Activated gamma-delta T cell treated with Interleukin-2 at 50 U/mL for 16 hours (primary cell): ENCODE data around the gene ACAP3.
A peak's percentile ranks its signal among the peaks of the same experiment; 100 is the strongest.

Experiments used
- DNase-seq: peaks from one replicate; pipeline ENCODE4 v3.0.0-alpha.2; 2020

Gene ACAP3

DNA sequence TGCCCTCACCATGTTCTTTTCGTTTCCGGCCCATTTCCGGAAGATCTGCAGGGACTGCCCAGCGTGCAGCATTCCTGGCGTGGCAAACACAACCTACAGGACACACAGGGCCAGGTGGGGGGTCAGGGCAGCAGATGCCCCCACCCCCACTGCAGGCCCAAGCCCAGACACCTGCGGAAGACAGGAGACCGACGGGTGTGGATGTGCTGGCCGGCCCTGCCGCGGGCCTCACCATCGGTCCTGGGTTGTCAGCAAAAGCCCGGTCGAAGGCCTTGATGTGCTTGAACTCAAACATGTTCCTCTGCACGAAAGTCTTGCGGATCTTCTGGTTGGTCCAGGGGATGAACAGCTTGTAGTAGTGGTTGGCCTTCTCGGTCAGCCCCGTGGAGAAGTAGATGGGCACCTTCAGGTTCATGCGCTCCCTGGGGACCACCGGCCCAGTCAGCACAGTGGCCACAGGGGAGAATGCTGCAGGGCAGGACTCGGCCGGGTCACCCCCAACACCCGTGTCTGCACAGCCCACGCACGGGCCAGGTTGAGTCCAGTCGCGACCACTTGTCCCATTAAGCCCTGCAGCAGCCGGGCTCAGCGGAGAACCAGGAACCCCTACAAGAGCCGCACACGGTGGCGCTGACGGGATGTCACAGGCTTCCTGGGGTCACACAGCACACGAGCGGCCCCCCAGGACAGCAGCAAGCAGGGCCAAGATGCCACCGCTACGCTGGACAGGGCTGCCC is 5.9 kb upstream of the ACAP3 start:
- DNase-seq = no peak

DNA sequence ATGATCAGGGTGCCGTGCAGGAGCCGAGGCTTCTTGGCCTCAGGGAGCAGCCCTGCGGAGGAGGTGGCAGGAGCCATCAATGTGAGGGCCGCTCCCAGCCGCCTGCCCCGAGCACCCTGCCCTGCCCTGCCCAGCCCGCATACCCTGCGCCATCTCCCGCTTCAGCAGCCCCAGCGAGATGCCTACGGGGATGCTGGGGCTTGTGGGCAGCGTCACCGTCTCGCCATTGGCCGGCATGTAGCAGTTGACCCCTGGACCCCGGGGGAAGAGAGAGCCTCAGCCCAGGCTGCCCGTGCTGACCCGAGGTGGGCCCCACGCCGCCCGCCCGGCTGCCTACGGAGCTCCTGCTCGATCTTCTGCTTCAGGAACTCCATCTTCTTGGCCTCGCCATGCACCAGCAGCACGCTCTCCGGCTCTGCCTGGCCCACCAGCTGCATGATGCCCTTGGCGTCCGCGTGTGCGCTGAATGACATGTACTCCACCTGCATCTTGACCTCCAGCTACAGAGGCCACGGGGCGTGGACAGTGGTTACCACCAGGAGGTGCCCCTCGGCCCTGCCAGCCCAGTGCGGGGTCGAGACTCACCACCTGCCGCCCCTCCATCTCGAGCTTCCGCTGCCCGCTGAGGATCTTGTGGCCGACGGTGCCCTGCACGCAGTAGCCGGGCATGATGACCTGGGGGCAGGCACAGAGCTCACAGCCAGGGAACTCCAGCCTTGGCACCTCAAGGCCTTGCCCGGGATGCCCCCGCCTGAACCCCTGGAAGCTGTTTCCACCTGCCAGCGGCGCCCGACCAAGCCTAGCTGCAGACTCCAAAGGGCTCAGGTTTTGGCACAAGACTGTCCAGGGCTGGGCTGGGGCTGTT is 5.0 kb upstream of the ACAP3 start:
- no peak for DNase-seq

DNA sequence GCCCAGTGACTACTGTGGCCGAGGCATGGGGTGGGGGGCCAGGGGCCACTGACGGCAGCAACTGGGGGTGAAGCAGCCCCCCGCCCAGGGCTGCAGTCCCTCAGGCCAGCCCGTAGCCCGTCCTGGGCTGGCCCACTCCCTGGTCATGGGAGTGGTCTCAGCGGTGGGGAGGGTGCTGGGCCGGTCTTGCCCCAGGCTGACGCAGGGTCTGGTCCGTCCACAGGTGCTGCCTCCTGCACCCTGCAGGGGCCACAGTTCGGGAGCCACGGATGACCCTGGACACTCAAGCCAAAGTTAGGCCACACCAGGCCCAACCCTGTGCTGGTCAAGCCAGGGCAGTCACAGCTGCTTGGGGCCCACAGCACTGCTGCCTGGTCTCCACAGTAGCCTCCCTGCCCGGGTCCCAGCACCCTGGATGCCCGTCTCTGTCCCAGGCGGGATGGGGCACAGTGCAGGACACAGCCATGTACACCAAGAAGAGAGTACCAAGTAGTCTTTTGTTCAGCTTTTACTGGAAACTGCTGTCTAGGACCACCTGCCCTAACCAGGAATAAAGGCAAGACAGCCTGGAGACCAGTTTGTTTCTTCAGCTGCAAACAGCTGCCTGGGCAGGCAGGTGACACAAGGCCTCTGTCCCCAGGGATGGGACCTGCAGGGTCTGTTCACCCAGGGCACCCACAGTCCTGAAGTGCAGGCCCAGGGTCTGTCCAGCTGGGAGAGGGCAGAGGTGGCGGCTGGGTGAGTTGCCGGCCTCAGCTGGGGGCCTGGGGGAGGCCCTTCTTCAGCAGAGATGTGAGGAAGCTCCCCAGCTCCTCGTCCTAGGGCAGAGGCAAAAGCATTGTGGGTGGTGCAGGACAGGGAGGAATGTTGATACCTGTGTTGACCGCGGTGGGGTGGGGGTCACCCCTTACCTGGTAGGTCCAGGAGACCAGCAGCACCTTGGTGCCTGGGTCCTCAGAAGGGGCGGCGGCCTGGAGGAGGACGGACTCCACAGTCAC is 3.7 kb upstream of the ACAP3 start:
- no peak for DNase-seq

DNA sequence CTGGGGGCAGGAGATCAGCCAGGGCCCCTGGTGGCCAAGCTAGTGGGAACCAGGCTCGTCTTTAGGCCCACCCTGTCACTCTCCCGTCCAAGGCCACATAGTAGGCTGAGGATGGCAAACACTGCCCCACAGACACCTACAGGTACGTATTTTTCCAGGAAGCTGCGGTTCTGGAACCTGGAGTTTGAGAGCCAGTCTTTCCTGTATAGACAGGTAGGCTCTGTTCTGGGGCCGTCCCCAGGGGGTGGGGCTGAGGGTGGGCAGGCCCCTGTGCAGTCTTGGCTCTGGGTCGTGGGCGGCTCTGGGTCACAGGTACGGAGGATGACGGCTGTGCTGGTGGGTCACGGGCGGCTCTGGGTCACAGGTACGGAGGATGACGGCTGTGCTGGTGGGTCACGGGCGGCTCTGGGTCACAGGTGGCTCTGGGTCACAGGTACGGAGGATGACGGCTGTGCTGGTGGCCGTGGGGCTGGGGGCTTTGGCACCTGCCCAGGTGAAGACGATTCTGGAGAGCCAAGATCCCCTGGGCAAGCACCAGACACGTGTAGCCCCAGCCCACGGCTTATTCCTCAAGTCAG is 2.8 kb upstream of the ACAP3 start:
- DNase-seq = no peak

DNA sequence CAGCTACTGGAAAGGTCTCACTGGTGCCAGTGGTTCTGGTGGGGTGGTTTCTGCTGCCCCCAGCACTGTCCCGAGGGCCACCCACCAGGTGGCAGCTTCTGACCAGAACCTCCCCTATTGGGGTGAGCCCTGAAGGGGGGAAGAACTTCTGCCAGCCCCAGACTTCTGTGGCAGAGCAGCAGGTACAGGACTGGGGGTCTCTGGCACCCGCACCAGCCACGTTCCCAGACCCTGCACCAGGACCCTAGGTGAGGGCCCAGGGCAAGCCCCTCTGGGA is 2.3 kb upstream of the ACAP3 start:
- DNase-seq = no peak

DNA sequence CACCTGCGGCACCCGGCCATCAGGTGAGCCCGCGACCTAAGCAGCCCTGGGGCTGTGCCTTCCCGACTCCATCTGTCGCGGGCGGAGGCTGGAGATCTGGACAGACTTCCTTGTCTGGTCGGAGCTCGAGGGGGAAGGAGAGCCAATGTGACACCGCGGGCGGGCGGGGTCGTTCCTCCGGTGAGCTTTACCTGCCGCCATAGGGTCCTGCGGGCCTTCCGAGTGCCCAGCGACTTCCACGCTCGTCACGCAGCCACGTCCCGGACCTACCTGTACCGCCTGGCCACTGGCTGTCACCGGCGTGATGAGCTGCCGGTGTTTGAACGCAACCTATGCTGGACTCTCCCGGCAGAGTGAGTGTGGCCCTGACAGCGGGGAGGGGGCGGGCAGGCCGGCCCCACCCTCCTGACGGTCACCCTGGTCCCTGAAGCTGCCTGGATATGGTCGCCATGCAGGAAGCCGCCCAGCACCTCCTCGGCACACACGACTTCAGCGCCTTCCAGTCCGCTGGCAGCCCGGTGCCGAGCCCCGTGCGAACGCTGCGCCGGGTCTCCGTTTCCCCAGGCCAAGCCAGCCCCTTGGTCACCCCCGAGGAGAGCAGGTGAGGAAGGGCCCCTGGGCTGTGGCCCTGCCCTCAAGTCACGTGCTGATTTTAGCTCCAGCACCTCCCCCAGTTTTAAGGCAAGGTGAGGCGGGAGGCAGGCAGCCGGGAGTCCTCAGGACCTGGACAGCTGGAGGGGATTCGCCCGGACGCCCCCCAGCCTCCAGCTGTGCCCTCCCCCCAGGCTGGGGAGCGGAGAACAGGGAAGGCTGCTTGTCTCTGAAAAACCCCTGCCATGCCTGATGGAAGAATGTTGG is 1.8 kb upstream of the ACAP3 start:
- no peak for DNase-seq

DNA sequence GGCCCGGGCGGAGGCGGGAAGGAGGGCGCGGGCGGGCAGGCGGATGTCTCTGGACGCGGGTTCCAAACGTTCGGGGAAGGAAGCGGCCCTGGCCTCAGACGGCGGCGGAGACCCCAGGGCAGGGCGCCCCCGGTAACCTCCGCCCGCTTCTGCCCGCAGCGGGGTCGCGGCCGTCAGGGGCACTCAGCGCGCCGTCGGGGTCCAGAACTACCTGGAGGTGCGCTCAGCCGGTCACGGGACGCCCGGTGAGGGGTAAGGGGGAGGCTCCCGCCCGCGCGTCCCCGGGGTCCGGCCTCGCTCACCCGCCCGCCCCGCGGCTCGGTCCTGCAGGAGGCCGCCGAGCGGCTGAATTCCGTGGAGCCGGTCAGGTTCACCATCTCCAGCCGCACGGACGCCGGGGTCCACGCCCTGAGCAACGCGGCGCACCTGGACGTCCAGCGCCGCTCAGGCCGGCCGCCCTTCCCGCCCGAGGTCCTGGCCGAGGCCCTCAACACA is 1.1 kb upstream of the ACAP3 start:
- no peak for DNase-seq

DNA sequence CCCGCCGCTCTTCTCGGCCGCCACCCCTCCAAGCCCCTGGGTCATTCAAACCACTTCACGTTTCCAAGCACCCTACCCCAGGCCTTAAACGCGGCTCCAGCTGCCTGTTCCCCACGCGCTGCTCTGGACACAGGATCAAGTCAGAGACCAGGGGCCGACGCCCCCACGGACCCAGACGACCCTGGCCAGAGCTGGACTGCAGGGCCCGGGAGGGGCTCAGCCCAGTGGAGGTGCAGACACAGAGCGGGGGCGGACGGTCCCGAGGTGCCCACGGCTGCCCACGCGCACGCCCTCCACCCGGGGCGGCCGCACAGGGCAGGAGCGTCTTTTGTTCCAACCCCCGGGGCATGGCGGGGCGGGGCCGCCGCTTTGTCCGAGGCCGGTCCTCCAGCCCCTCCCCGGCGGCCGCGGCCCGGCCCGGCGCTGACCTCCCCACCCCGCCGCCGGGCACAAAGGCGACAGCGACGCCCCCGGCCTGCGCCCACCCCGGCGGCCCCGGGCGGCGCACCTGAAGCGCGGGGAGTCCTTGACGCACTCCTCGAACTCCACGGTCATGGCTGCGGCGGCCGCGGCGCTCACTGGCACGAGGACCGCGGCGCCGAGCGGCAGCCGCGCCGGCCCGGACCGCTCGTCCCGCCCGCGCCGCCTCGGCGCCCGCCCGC is 338 bp downstream of the ACAP3 start:
- no peak for DNase-seq

DNA sequence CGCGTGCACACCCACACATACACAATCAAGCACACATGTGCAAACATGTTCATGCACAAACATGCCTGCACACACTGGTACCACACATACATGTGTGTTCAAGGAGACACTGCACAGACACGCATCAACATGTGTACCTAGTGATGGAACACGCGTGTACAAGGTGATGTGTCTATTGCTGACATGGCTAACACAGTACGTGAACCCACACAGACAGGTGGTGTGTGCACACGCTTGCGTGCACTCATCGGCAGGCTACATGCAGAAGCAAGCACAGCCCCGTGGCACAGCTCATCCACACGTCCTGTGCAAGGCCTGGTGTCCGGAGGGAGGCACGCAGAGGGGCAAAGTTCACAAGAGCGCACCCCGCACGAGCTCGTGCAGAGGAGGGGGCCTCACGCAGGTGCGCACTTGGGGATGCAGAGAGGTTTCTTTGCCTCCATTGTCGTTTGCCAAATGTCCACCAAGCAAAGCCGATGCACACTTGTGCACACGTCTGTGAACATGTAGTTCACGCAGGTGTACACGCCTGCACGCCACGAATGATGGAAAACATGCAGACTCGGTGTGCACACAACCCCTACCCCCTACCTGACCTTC is 969 bp downstream of the ACAP3 start:
- no peak for DNase-seq

DNA sequence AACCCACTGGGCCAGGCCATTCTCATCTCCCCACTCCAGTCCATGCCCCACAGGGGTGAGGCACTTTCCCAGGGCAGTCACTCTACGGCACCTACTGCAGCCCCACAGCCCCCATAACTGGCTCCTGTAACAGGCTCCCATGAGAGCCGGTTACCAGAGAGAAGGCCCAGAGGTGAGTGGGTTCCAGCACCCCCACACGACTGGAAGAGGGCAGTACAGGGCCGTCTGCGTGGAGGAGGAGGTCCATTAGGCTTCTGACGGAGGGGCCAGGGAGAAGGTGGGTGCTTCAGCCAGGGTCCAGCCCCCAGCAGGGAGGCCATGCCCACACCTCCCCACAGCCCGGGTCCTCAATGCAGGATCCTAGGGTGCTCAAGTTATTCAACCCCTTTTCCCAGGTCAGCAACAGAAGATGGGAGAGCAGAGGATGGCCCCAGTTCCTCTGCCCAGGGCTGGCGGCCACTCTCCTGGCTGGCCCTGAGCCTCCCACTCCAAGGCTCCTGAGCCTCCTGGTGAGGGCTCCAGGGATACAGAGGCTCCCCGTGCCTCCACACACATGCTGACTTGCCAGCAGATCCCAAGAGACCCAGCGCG is 1.6 kb downstream of the ACAP3 start:
- DNase-seq = no peak

DNA sequence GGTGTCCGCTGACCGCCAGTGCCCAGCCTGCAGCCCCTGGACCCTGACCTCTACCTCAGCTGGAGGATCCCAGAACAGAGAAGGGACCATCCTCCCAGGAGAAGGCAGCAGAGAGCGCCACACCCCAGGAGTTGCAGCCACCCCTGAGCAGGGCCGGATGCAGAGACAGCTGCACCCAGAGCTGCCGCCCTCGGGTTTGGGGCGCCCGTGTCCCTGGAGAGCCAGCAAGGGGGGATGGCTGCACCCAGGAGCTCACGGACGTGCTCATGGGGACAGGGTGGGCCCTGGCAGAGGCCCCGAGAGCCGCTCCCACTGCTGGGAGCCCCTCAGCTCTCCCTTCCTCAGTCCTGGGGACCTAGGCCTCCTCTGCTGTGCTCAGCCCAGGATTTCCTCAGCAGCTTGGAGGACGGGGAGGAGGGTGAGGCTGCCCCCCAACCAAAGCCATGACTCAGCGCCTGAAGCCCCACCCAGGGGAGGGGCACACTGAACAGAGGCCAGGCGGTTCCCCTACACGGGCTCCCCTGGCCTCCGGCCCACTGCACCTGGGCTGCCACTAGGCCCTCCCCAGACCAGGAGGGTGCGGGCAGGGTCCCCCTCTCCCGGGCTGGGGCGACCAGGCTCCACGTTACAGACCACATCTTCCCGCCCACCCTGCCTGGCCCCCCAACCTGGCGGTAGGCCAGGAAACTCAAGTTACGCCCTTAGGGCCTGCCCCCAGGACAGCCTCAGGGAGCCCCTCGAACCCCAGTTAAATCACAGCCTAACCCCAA is 2.2 kb downstream of the ACAP3 start:
- DNase-seq = peak; percentile 83

DNA sequence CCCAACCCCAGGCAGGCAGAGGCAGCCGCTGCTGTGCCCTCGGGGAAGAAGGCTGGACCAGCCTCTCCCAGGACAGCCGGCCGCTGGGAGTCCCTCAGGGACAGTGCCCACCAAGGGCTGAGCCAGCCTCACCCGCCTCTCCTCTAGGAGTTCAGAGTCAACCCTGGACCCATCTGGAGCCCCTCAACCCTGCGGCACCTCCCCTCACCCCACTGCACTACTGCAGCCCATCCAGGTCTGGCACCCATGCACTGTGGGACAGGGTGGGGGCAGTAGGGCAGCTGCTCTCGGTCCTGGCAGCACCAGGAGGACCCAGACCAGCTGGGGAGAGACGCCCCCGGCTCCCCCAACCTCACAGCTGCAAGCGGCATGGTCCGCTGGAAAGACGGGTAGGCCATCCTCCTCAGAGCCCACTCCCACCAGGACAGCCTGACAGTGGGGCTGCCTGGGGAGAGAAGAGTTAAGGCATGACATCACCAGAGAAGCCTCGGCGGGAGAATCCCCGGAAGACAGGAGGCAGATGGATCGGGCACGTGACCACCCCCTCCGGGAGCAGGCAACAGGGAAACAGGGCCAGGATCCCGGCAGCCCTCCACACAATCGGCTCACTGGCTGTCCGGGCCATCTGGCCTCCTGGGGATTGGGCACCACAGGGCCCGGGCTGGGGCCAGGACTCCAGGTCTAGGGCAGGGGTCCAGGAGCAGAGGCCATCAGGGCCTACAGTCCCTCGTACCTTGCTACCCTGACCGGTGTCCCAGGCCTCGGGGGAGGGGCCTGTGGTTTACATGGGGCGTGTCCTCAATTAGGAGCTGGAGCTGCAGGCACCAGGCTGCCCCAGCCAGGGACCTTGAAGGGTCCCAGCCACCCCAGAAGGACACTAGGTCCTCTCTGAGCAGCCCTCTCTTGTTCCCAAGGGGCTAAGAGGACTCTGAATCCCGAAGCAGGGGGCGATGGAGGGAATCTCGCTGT is 3.1 kb downstream of the ACAP3 start:
- DNase-seq = no peak

DNA sequence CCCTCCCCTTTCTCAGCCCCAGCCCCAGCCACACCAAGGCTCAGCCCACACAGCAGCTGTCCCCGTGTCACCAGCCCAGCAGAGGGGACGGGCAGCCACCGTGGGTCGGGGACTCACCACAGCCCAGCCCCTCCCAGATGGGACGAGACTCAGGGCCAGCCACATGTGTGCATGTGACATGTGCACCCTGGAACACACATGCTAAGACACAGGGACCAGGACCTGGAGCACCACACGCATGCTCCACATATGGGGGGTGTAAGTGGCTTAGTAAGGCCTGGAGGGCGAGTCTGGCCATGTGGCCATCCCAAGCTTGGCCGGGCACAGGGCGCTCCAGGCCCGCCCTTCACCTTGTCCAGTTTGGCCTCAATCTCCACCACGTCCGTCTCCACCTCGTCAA is 4.0 kb downstream of the ACAP3 start:
- no peak for DNase-seq

DNA sequence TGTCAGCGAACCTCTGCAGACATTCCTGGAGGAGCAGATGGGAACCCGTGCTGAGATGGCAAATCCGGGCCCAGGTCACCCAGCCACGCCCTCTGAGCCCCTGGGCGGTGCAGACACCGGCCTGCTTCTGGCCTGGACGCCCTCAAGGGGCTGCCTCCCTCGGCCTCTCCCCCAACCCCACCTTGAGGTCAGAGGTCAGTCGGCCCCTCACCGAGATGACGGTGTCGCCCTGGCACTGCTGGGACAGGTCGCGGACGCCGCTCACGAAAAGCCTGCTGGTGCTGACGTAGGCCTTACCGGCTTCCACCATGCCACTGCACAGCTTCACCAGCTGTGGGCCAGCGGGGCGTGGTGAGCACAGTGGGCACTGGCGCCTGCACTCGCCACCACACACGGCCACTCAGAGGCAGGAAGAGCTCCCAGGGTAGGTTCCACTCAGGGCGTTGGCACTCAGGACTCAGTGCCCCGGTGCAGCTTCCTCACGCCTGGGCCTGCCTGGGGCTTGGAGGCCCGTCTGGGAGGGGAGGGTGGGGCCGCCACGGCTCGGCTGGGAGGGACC is 4.7 kb downstream of the ACAP3 start:
- no peak for DNase-seq

DNA sequence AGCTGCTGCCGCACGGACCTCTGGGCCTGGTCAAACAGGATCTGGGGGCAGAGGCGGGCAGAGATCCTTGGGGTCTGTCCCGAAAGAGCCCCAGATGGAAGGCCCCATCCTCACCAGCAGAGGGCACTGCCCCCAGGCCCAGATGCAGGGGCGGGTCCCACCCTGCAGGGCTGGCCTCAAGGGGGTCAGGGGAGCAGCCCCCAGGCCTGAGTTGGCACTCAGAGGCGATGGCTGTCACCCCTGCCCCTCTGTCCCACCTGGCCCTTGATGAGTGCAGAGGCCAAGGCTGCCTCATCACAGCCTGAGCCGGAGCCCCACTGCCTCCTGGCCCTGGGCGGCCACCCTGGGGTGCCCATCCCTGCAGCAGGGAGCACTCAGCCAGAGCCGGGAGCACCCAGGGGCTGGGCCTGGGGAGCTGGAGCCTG is 5.7 kb downstream of the ACAP3 start:
- DNase-seq = no peak

DNA sequence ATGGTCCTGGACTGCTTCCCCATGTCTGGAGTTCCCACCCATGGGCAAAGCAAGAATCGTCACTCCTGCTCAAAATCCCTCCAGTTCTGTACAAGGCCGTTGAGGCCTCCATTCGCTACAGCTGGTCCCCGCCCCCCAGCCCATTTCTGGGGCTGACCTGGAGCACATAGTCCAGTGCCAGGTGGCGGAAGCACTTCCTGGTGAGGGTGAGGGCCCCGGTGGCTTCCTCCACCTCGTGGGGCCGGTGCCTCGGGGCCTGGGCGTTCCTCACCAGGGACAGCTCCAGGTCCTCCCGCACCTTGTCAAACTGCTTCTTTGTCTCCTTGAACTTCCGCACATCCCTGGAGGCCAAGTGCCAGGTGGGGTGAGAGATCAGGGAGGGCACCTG is 7.4 kb downstream of the ACAP3 start:
- DNase-seq = no peak

DNA sequence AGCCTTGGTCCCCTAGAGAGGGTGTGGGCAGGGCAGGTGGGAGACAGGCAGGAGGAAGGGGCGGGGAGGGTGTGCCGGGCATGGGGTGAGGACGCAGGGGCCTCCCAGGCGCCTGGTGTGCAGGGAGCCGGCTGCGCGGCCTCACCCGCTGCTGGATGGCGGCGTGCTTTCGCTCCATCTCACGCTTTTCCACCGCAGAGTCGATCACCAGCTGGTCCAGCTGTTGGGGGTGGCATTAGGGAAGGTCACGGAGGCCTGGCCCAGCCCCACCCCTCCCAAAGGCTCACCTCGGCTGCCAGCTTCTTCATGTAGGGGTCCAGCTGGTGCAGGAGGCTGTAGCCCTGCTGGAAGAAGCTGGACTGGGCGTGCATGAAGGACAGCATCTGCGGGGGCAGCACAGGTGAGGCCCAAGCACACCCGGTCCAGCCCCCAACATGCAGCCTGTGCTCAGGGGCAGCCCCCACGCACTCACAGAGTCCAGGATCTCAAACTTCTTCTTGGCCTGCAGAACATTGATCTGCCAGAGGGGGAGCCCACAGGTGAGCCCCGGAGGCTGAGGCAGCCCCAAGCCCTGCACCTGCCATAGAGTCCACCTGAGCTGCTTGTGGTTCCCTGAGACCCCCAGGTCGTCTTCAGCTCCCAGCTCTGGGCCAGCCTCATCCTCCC is 7.9 kb downstream of the ACAP3 start:
- DNase-seq = no peak
